ENCODE results near the gene ADAM20. TPM values are rescaled to one million over a fixed set of nuclear protein-coding genes. Genes with fewer than 3 reads are reported as not detected.

Gene ADAM20
- total RNA-seq (2.7 TPM), polyA plus RNA-seq (not detected)

GRCh38 chr14:70534904-70535303 lies at the start of gene ADAM20:
Gene ADAM20 (minus strand): TSS chr14:70535004. CDS start chr14:70524757, 10,247 bp downstream.
- no peak for DNase-seq (ENCODE audit: extremely low spot score)
- Histone ChIP-seq H3K27ac (ENCODE audit: low read depth) (no peak within 1 kb of the TSS), H3K4me3 (ENCODE audit: low read depth, low read length) (no peak within 1 kb of the TSS), H3K36me3 (ENCODE audit: insufficient read depth) (no peaks in the 10 kb centered on the region), H3K4me1 (ENCODE audit: insufficient read depth) (no peaks in the 10 kb centered on the region)

- H3K4me3 ChIP-seq (ENCODE audit: low read depth, low read length), result no peak overlapping the region
- peaks cover 3% of the 10 kb centered on the region for H3K36me3 ChIP-seq (ENCODE audit: insufficient read depth)
- no peaks in the 10 kb centered on the region for H3K4me1 ChIP-seq (ENCODE audit: insufficient read depth)
- no peak for DNase-seq (ENCODE audit: extremely low spot score)
- H3K27ac ChIP-seq (ENCODE audit: low read depth), result no peak overlapping the region
- WGBS, result 95% methylated on average over 2 of the region's 2 CpGs
Measured at GRCh38 chr14:70576891-70577290, 42.1 kb upstream of the ADAM20 start.

GRCh38 chr14:70573050-70573449 lies 38.2 kb upstream of the ADAM20 start:
- no peaks in the 10 kb centered on the region for H3K4me1 ChIP-seq (ENCODE audit: insufficient read depth)
- no peak for DNase-seq (ENCODE audit: extremely low spot score)
- H3K27ac ChIP-seq (ENCODE audit: low read depth), result no peak overlapping the region
- H3K4me3 ChIP-seq (ENCODE audit: low read depth, low read length), result no peak overlapping the region
- H3K36me3 ChIP-seq (ENCODE audit: insufficient read depth), result no peaks in the 10 kb centered on the region
- WGBS, result 97% methylated on average over 1 of the region's 1 CpG

- Histone ChIP-seq H3K36me3 (ENCODE audit: insufficient read depth) (no peaks in the 10 kb centered on the region), H3K27ac (ENCODE audit: low read depth) (no peak overlapping the region), H3K4me1 (ENCODE audit: insufficient read depth) (no peaks in the 10 kb centered on the region), H3K4me3 (ENCODE audit: low read depth, low read length) (no peak overlapping the region)
- 96% methylated on average over 2 of the region's 2 CpGs for WGBS
- no peak for DNase-seq (ENCODE audit: extremely low spot score)
Measured at GRCh38 chr14:70571139-70571538, 36.3 kb upstream of the ADAM20 start.

- Histone ChIP-seq H3K4me3 (ENCODE audit: low read depth, low read length) (no peak overlapping the region), H3K36me3 (ENCODE audit: insufficient read depth) (no peaks in the 10 kb centered on the region), H3K4me1 (ENCODE audit: insufficient read depth) (no peaks in the 10 kb centered on the region), H3K27ac (ENCODE audit: low read depth) (no peak overlapping the region)
- no peak for DNase-seq (ENCODE audit: extremely low spot score)
- WGBS, result 56% methylated on average over 2 of the region's 2 CpGs
Measured at GRCh38 chr14:70567791-70568190, 33.0 kb upstream of the ADAM20 start.

- Histone ChIP-seq H3K36me3 (ENCODE audit: insufficient read depth) (no peaks in the 10 kb centered on the region), H3K4me1 (ENCODE audit: insufficient read depth) (no peaks in the 10 kb centered on the region), H3K27ac (ENCODE audit: low read depth) (no peak overlapping the region), H3K4me3 (ENCODE audit: low read depth, low read length) (no peak overlapping the region)
- DNase-seq (ENCODE audit: extremely low spot score), result no peak
- WGBS, result 97% methylated on average over 1 of the region's 1 CpG
Measured at GRCh38 chr14:70563869-70564268, 29.1 kb upstream of the ADAM20 start.

GRCh38 chr14:70563417-70563816 lies 28.6 kb upstream of the ADAM20 start:
- no peaks in the 10 kb centered on the region for H3K36me3 ChIP-seq (ENCODE audit: insufficient read depth)
- no peak for DNase-seq (ENCODE audit: extremely low spot score)
- H3K27ac ChIP-seq (ENCODE audit: low read depth), result no peak overlapping the region
- H3K4me1 ChIP-seq (ENCODE audit: insufficient read depth), result no peaks in the 10 kb centered on the region
- H3K4me3 ChIP-seq (ENCODE audit: low read depth, low read length), result no peak overlapping the region
- 98% methylated on average over 4 of the region's 4 CpGs for WGBS

- Histone ChIP-seq H3K4me1 (ENCODE audit: insufficient read depth) (no peaks in the 10 kb centered on the region), H3K27ac (ENCODE audit: low read depth) (no peak overlapping the region), H3K36me3 (ENCODE audit: insufficient read depth) (no peaks in the 10 kb centered on the region), H3K4me3 (ENCODE audit: low read depth, low read length) (no peak overlapping the region)
- no peak for DNase-seq (ENCODE audit: extremely low spot score)
Measured at GRCh38 chr14:70558356-70558755, 23.6 kb upstream of the ADAM20 start.

GRCh38 chr14:70555890-70556289 lies 21.1 kb upstream of the ADAM20 start:
- H3K36me3 ChIP-seq (ENCODE audit: insufficient read depth), result no peaks in the 10 kb centered on the region
- DNase-seq (ENCODE audit: extremely low spot score), result no peak
- 22% methylated on average over 19 of the region's 19 CpGs for WGBS
- no peaks in the 10 kb centered on the region for H3K4me1 ChIP-seq (ENCODE audit: insufficient read depth)
- H3K27ac ChIP-seq (ENCODE audit: low read depth), result no peak overlapping the region
- H3K4me3 ChIP-seq (ENCODE audit: low read depth, low read length), result no peak overlapping the region

GRCh38 chr14:70538087-70538486 lies 3.3 kb upstream of the ADAM20 start:
- Histone ChIP-seq H3K4me3 (ENCODE audit: low read depth, low read length) (no peak overlapping the region), H3K4me1 (ENCODE audit: insufficient read depth) (no peaks in the 10 kb centered on the region), H3K36me3 (ENCODE audit: insufficient read depth) (no peaks in the 10 kb centered on the region), H3K27ac (ENCODE audit: low read depth) (no peak overlapping the region)
- WGBS, result 90% methylated on average over 5 of the region's 5 CpGs
- DNase-seq (ENCODE audit: extremely low spot score), result no peak

GRCh38 chr14:70536830-70537229 lies 2.0 kb upstream of the ADAM20 start:
- Histone ChIP-seq H3K4me1 (ENCODE audit: insufficient read depth) (no peaks in the 10 kb centered on the region), H3K36me3 (ENCODE audit: insufficient read depth) (no peaks in the 10 kb centered on the region), H3K27ac (ENCODE audit: low read depth) (no peak overlapping the region), H3K4me3 (ENCODE audit: low read depth, low read length) (no peak overlapping the region)
- 92% methylated on average over 1 of the region's 1 CpG for WGBS
- no peak for DNase-seq (ENCODE audit: extremely low spot score)

GRCh38 chr14:70530417-70530816 lies 4.4 kb downstream of the ADAM20 start:
- no peaks in the 10 kb centered on the region for H3K36me3 ChIP-seq (ENCODE audit: insufficient read depth)
- no peak for DNase-seq (ENCODE audit: extremely low spot score)

GRCh38 chr14:70527501-70528105 lies 7.2 kb downstream of the ADAM20 start:
- H3K27ac ChIP-seq (ENCODE audit: low read depth), result no peak overlapping the region
- H3K36me3 ChIP-seq (ENCODE audit: insufficient read depth), result no peaks in the 10 kb centered on the region
- H3K4me3 ChIP-seq (ENCODE audit: low read depth, low read length), result no peak overlapping the region
- H3K4me1 ChIP-seq (ENCODE audit: insufficient read depth), result no peaks in the 10 kb centered on the region
- 79% methylated on average over 2 of the region's 2 CpGs for WGBS
- DNase-seq (ENCODE audit: extremely low spot score), result no peak

More at GRCh38 chr14:70530417-70530816, 4.4 kb downstream of the ADAM20 start:
- Histone ChIP-seq H3K4me3 (ENCODE audit: low read depth, low read length) (no peak overlapping the region), H3K4me1 (ENCODE audit: insufficient read depth) (no peaks in the 10 kb centered on the region), H3K27ac (ENCODE audit: low read depth) (no peak overlapping the region)
- WGBS, result 95% methylated on average over 2 of the region's 2 CpGs

GRCh38 chr14:70525691-70526090 lies 9.1 kb downstream of the ADAM20 start:
- DNase-seq (ENCODE audit: extremely low spot score), result no peak
- H3K4me3 ChIP-seq (ENCODE audit: low read depth, low read length), result no peak overlapping the region
- no peak overlapping the region for H3K27ac ChIP-seq (ENCODE audit: low read depth)
- H3K36me3 ChIP-seq (ENCODE audit: insufficient read depth), result no peaks in the 10 kb centered on the region
- no peaks in the 10 kb centered on the region for H3K4me1 ChIP-seq (ENCODE audit: insufficient read depth)

- no peak overlapping the region for H3K27ac ChIP-seq (ENCODE audit: low read depth)
- 95% methylated on average over 3 of the region's 3 CpGs for WGBS
- no peak overlapping the region for H3K4me3 ChIP-seq (ENCODE audit: low read depth, low read length)
- no peaks in the 10 kb centered on the region for H3K36me3 ChIP-seq (ENCODE audit: insufficient read depth)
- H3K4me1 ChIP-seq (ENCODE audit: insufficient read depth), result no peaks in the 10 kb centered on the region
- DNase-seq (ENCODE audit: extremely low spot score), result no peak
Measured at GRCh38 chr14:70515811-70516210, 19.0 kb downstream of the ADAM20 start.
